Measurements from ENCODE around the gene LGALS8. TPM values are rescaled to one million over a fixed set of nuclear protein-coding genes. Genes with fewer than 3 reads are reported as not detected.

Gene LGALS8
- total RNA-seq, 3 donors from 2014 or later (not counting 1 experiment from before 2014, with no cell fraction given) = 90.5 to 129 (median 114) TPM

DNA sequence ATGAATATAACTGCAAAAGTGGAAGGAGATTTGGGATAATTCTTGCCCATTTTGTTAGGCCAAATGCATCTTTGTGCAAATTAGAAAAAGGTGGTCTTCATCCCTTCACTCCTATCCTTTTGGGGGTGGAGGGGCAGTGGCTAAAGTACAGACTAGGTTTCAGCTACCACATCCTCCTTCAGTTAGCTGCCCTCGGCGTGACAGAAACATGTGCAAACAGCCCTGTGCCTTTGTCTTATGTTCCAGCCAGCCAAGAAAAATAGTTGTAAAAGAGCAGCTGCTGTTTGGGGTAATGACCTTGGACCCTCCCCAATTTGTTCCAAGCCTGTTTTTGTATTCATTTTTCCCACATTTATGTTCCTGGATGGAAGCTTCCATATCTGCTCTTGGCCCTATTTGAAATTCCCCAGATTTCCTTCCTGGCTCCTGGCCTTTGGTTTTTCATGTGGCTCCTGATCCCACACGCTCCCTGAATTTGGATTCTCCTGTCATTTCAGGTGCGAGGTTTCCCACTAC, 8.3 kb upstream of the LGALS8 start:
- H3K4me1 ChIP-seq (ENCODE audit: control insufficient read depth, insufficient read depth, low read length) = peaks cover 7% of the 10 kb centered on the region
- peaks cover 8 to 11% of the 10 kb centered on the region in 2 donors for H3K27me3 Mint-ChIP-seq (ENCODE audit: low read depth in 2 of 2)
- no peaks in the 10 kb centered on the region for H3K9me3 ChIP-seq (ENCODE audit: control insufficient read depth, insufficient read depth, low read length)
- H3K36me3 Mint-ChIP-seq = no peaks in the 10 kb centered on the region
- H3K4me1 Mint-ChIP-seq = peaks cover 0 to 12% of the 10 kb centered on the region in 2 donors
- H3K27ac ChIP-seq (ENCODE audit: low read length) = no peak overlapping the region
- H3K4me3 Mint-ChIP-seq = no peak overlapping the region
- ATAC-seq (no peak), DNase-seq (no peak)
- WGBS (ENCODE audit: insufficient coverage) = 66% methylated on average over 4 of the region's 4 CpGs
- H3K4me3 ChIP-seq (ENCODE audit: low read length) = no peak overlapping the region
- H3K36me3 ChIP-seq (ENCODE audit: control insufficient read depth, insufficient read depth, low read length) = no peaks in the 10 kb centered on the region
- H3K27me3 ChIP-seq (ENCODE audit: control insufficient read depth, insufficient read depth, low read length) = no peaks in the 10 kb centered on the region
- H3K27ac Mint-ChIP-seq = no peak overlapping the region
- no peaks in the 10 kb centered on the region for H3K9me3 Mint-ChIP-seq
- intact Hi-C loops (cut with micrococcal nuclease) = no loop called here
- TF ChIP-seq, protein P1, sequence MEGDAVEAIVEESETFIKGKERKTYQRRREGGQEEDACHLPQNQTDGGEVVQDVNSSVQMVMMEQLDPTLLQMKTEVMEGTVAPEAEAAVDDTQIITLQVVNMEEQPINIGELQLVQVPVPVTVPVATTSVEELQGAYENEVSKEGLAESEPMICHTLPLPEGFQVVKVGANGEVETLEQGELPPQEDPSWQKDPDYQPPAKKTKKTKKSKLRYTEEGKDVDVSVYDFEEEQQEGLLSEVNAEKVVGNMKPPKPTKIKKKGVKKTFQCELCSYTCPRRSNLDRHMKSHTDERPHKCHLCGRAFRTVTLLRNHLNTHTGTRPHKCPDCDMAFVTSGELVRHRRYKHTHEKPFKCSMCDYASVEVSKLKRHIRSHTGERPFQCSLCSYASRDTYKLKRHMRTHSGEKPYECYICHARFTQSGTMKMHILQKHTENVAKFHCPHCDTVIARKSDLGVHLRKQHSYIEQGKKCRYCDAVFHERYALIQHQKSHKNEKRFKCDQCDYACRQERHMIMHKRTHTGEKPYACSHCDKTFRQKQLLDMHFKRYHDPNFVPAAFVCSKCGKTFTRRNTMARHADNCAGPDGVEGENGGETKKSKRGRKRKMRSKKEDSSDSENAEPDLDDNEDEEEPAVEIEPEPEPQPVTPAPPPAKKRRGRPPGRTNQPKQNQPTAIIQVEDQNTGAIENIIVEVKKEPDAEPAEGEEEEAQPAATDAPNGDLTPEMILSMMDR (IDR thresholded peaks at IDR 0.05) = no peak

DNA sequence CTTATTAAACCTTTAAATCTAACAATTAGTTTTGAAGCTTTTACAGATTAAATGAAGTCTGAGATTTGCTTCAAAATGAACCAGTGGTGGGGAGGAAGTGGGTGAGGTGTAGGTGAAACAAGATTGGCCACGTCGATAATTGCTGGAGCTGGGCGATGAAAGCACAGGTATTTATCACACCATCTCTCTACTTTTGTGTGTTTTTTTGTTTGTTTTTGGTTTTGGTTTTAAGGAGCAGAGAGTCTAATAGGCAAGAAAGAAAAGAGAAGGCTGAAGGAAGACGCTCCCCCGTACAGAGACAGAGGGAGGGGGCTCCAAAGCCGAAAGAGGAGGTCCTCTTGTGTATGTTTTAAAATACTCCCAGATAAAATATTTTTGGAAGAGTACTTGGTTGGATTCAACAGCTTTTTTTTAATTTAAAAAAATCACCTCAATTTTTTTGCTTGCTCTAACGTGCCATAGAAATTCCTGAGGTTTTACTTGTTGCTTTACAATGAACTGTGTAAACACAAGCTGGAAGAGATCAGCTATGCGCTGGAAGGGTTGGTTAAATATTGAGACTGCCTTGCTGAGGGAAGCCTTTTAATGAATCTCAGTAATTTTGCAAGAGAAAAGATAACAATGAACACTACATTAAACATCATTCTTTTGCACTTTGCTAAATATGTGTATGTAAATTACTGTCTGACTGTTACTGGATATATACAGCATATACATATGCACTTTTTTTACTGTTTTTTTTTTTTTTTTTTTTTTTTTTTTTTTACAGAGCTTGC, 6.7 kb upstream of the LGALS8 start:
- Mint-ChIP-seq H3K4me3 (no peak overlapping the region), H3K27ac (peak overlapping the region in 1 of 2 donors; percentile 16), H3K27me3 (ENCODE audit: low read depth in 2 of 2) (peaks cover 8 to 16% of the 10 kb centered on the region in 2 donors), H3K4me1 (peaks cover 0 to 12% of the 10 kb centered on the region in 2 donors), H3K9me3 (no peaks in the 10 kb centered on the region), H3K36me3 (no peaks in the 10 kb centered on the region)
- Histone ChIP-seq H3K4me1 (ENCODE audit: control insufficient read depth, insufficient read depth, low read length) (peaks cover 7% of the 10 kb centered on the region), H3K9me3 (ENCODE audit: control insufficient read depth, insufficient read depth, low read length) (no peaks in the 10 kb centered on the region), H3K36me3 (ENCODE audit: control insufficient read depth, insufficient read depth, low read length) (no peaks in the 10 kb centered on the region), H3K27me3 (ENCODE audit: control insufficient read depth, insufficient read depth, low read length) (no peaks in the 10 kb centered on the region), H3K4me3 (ENCODE audit: low read length) (no peak overlapping the region), H3K27ac (ENCODE audit: low read length) (peak overlapping the region; percentile 40)
- ATAC-seq (peak in 2 of 3 donors; percentile 37 to 47), DNase-seq (peak in 1 of 2 donors; percentile 70)
- WGBS (ENCODE audit: insufficient coverage) = 48% methylated on average over 5 of the region's 8 CpGs
- intact Hi-C loops (cut with micrococcal nuclease) = no loop called here
- TF ChIP-seq, protein P1 (IDR thresholded peaks at IDR 0.05) = no peak

DNA sequence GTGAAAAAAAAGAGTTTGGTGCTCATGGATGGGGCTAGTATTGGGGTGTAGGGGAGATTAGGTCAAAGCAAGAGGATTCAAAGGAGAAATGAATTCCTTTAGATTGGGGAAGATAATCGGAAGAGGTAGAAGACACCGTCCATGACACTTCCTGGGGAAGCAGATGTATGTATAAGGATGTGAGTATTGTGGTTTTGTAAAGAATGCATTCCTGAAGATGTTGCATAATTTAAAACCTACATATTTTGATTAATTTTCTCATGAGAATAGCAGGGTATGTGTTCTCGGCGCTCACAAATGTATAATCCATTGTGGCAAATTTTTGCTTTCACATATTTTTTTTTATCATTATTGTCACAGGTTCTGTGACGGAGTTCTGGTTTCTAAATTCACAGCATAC, 5.5 kb upstream of the LGALS8 start:
- no peaks in the 10 kb centered on the region for H3K27me3 ChIP-seq (ENCODE audit: control insufficient read depth, insufficient read depth, low read length)
- Mint-ChIP-seq H3K9me3 (no peaks in the 10 kb centered on the region), H3K36me3 (no peaks in the 10 kb centered on the region), H3K4me3 (no peak overlapping the region), H3K4me1 (peaks cover 0 to 15% of the 10 kb centered on the region in 2 donors), H3K27ac (no peak overlapping the region), H3K27me3 (ENCODE audit: low read depth in 2 of 2) (peaks cover 8 to 16% of the 10 kb centered on the region in 2 donors)
- no peak for ATAC-seq
- H3K4me3 ChIP-seq (ENCODE audit: low read length) = no peak overlapping the region
- TF ChIP-seq, protein P1 (IDR thresholded peaks at IDR 0.05) = no peak
- H3K4me1 ChIP-seq (ENCODE audit: control insufficient read depth, insufficient read depth, low read length) = peaks cover 10% of the 10 kb centered on the region
- H3K27ac ChIP-seq (ENCODE audit: low read length) = no peak overlapping the region
- WGBS (ENCODE audit: insufficient coverage) = 33% methylated on average over 5 of the region's 5 CpGs
- no peaks in the 10 kb centered on the region for H3K9me3 ChIP-seq (ENCODE audit: control insufficient read depth, insufficient read depth, low read length)
- DNase-seq = no peak
- no peaks in the 10 kb centered on the region for H3K36me3 ChIP-seq (ENCODE audit: control insufficient read depth, insufficient read depth, low read length)
- intact Hi-C loops (cut with micrococcal nuclease) = no loop called here

Measured in natural killer cell (primary cell).